ENCODE results near the gene SLC16A3.

GRCh38 chr17:82225368-82226029 is 3.3 kb upstream of the SLC16A3 start:
- TF ChIP-seq CTCF (IDR thresholded peaks at IDR 0.05) (no peak), POLR2A (IDR thresholded peaks at IDR 0.05) (no peak)
